Body of pancreas (tissue), 4 donors: ENCODE measurements around the gene ARHGAP15. TPM values are rescaled to one million over a fixed set of nuclear protein-coding genes. Genes with fewer than 3 reads are reported as not detected.

ENCODE experiments used
- ATAC-seq: fragments of 150-250 bp; one replicate; pipeline ENCODE4 v1.9.1; 2016
- DNase-seq, 4 donors: peaks; one replicate each; pipeline ENCODE4 v3.0.0-alpha.2; 2019
- H3K27ac ChIP-seq, 4 donors: fragments of 200-600 bp; sonication (generic); 1 replicate in 3 of 4; 2 replicates in 1 of 4; pipeline versions ENCODE4 v1.5.1 to v1.6.1; 2016 to 2019; ENCODE audit warnings: mild to moderate bottlenecking in 1 of 4, mixed read lengths in 1 of 4, moderate library complexity in 1 of 4
- H3K27me3 ChIP-seq, 2 donors: fragments of 200-600 bp; sonication (generic); one replicate each; pipeline ENCODE4 v1.6.0; 2016; ENCODE audit warnings: mild to moderate bottlenecking in 1 of 2
- H3K36me3 ChIP-seq, 2 donors: fragments of 200-600 bp; sonication (generic); replicated peaks in 1 of 2; 2 replicates each; pipeline ENCODE4 v1.5.1; 2016; ENCODE audit warnings: low read depth in 2 of 2; ENCODE audit not compliant: insufficient read depth in 1 of 2
- H3K4me1 ChIP-seq: fragments of 200-600 bp; sonication (generic); one replicate; pipeline ENCODE4 v1.6.0; 2016
- H3K4me3 ChIP-seq, 2 donors: fragments of 200-600 bp; sonication (generic); 1 replicate in 1 of 2; 2 replicates in 1 of 2; pipeline ENCODE4 v1.5.1; 2016 to 2019
- H3K9me3 ChIP-seq, 3 donors: fragments of 200-600 bp; sonication (generic); 1 replicate in 2 of 3; 2 replicates in 1 of 3; pipeline ENCODE4 v1.5.1; 2016
- POLR2A ChIP-seq, 3 donors: fragments of 450-650 bp; IDR thresholded peaks; one replicate each; pipeline ENCODE4 v1.6.1; 2016; ENCODE audit warnings: antibody characterized with exemption in 3 of 3, mild to moderate bottlenecking in 2 of 3
- WGBS, 2 donors: methylation state at CpG; one replicate each; pipeline ENCODE4 v1.1.5; 2017; 5-methylcytosine and 5-hydroxymethylcytosine counted together
- intact Hi-C: fragments of 100-400 bp; cut with DNase I; formaldehyde crosslinking; loops from one replicate; pipeline ENCODE4 v1.15.1; 2023
- total RNA-seq, 2 donors: library from RNA; depleted of rRNA; stranded (reverse); fragments of >200 nt; gene quantifications; one replicate each; pipeline ENCODE4 v1.1.0, GENCODE V29; 2016
- TF ChIP-seq, protein P1 (sequence below), 7 experiments: fragments of 450-650 bp in 4 of 7; fragments of 200-600 bp in 3 of 7; sonication (generic) in 3 of 7; IDR thresholded peaks; one replicate each; pipeline ENCODE4 v1.5.1; 2016 to 2019; ENCODE audit warnings: antibody characterized with exemption in 7 of 7

ARHGAP15 gene
- total RNA-seq, 2 donors from 2014 or later: 1.3 TPM; not detected in 1

GRCh38 chr2:143759455-143759854 is 630.2 kb downstream of the ARHGAP15 start:
- intact Hi-C loops: no loop called here
- Histone ChIP-seq H3K27ac (no peak overlapping the region), H3K4me3 (no peak overlapping the region), H3K27me3 (no peaks in the 10 kb centered on the region), H3K4me1 (no peaks in the 10 kb centered on the region), H3K9me3 (no peaks in the 10 kb centered on the region), H3K36me3 (no peaks in the 10 kb centered on the region)
- ATAC-seq: no peak
- 77 to 80% methylated on average over 6 of the region's 6 CpGs for WGBS, 2 donors
- TF ChIP-seq, protein P1, sequence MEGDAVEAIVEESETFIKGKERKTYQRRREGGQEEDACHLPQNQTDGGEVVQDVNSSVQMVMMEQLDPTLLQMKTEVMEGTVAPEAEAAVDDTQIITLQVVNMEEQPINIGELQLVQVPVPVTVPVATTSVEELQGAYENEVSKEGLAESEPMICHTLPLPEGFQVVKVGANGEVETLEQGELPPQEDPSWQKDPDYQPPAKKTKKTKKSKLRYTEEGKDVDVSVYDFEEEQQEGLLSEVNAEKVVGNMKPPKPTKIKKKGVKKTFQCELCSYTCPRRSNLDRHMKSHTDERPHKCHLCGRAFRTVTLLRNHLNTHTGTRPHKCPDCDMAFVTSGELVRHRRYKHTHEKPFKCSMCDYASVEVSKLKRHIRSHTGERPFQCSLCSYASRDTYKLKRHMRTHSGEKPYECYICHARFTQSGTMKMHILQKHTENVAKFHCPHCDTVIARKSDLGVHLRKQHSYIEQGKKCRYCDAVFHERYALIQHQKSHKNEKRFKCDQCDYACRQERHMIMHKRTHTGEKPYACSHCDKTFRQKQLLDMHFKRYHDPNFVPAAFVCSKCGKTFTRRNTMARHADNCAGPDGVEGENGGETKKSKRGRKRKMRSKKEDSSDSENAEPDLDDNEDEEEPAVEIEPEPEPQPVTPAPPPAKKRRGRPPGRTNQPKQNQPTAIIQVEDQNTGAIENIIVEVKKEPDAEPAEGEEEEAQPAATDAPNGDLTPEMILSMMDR (IDR thresholded peaks at IDR 0.05): no peak
- TF ChIP-seq POLR2A (IDR thresholded peaks at IDR 0.05): no peak
- no peak for DNase-seq

DNA sequence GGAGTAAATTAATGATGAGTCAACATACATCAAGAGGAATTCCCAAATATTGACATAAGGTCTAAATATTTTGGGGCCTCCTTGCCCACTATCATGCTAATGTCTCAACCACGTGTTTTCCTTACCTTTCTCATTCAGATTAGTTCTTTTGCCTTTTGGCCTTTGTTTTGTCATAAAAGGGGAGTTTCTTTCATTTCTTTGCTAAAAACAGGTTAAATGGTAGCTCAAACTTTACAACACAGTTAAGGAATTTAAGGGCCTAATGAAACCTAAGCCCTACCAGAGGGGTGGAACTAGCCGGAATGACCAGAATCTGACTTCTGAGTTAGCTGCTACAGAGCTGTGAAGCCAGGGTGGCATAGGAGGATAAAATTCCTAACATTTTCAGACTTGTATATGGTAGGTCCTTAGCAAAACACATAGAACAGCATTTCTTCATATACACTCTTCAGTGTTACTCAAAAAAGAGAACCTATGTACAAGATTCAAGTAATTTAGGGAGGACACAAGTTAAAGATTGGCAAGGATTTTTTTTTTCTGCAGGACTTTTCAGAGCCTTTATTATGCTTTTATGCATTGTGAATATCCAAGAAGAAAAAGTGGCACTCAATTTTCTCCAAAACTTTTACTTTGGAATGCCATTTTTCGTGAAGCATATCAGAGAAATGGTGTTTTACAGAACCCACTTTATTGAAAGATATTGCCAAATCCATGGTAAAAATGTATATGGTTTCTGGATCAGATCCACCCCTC is 633.1 kb downstream of the ARHGAP15 start:
- 85 to 86% methylated on average over 3 of the region's 3 CpGs for WGBS, 2 donors
- no peak for ATAC-seq
- intact Hi-C loops: no loop called here
- H3K4me3 ChIP-seq: no peak overlapping the region
- no peaks in the 10 kb centered on the region for H3K4me1 ChIP-seq
- TF ChIP-seq POLR2A (IDR thresholded peaks at IDR 0.05): no peak
- TF ChIP-seq, protein P1 (IDR thresholded peaks at IDR 0.05): no peak
- no peaks in the 10 kb centered on the region for H3K36me3 ChIP-seq
- H3K27me3 ChIP-seq: no peaks in the 10 kb centered on the region
- no peaks in the 10 kb centered on the region for H3K9me3 ChIP-seq
- H3K27ac ChIP-seq: no peak overlapping the region
- no peak for DNase-seq

GRCh38 chr2:143764261-143764660 is 635.0 kb downstream of the ARHGAP15 start:
- WGBS, 2 donors: 56 to 70% methylated on average over 4 of the region's 4 CpGs

GRCh38 chr2:143764706-143765105 is 635.5 kb downstream of the ARHGAP15 start:
- no peaks in the 10 kb centered on the region for H3K4me1 ChIP-seq
- H3K9me3 ChIP-seq: no peaks in the 10 kb centered on the region
- no peaks in the 10 kb centered on the region for H3K36me3 ChIP-seq

More at GRCh38 chr2:143764261-143764660, 635.0 kb downstream of the ARHGAP15 start:
- Histone ChIP-seq H3K27ac (no peak overlapping the region), H3K36me3 (no peaks in the 10 kb centered on the region), H3K9me3 (no peaks in the 10 kb centered on the region), H3K27me3 (no peaks in the 10 kb centered on the region), H3K4me3 (no peak overlapping the region), H3K4me1 (no peaks in the 10 kb centered on the region)
- TF ChIP-seq, protein P1 (IDR thresholded peaks at IDR 0.05): no peak
- intact Hi-C loops: no loop called here
- DNase-seq: no peak
- no peak for ATAC-seq

More at GRCh38 chr2:143764706-143765105, 635.5 kb downstream of the ARHGAP15 start:
- no peak overlapping the region for H3K4me3 ChIP-seq
- DNase-seq (no peak), ATAC-seq (no peak)
- H3K27ac ChIP-seq: no peak overlapping the region
- intact Hi-C loops: no loop called here
- TF ChIP-seq POLR2A (IDR thresholded peaks at IDR 0.05): no peak
- TF ChIP-seq, protein P1 (IDR thresholded peaks at IDR 0.05): no peak
- no peaks in the 10 kb centered on the region for H3K27me3 ChIP-seq
